Erythroblast (primary cell): ENCODE data around the gene FAM161B.

Experiments
- GATA1 ChIP-seq: IDR thresholded peaks from 2 replicates; pipeline ENCODE4 v1.6.1; 2011; ENCODE audit warnings: low read depth, mild to moderate bottlenecking, control low read depth, low read length, moderate library complexity
- POLR2A ChIP-seq: IDR thresholded peaks from 2 replicates; pipeline ENCODE4 v1.6.1; 2011; ENCODE audit warnings: mild to moderate bottlenecking, low read length

GRCh38 chr14:73973497-73973896, 23.6 kb upstream of the FAM161B start:
- TF ChIP-seq POLR2A (no peak), GATA1 (no peak)
